HepG2 (cell line): ENCODE data around the gene COPS9. TPM values are rescaled to one million over a fixed set of nuclear protein-coding genes. Genes with fewer than 3 reads are reported as not detected.

Experiments used
- ATAC-seq: fragments of 200-7000 bp; cut with Tn5 transposase; 3 replicates; pipeline ENCODE4 v1.9.1; 2020; ENCODE audit warnings: mild to moderate bottlenecking, moderate library complexity
- BruUV-seq: library from RNA; stranded (reverse); fragments of 400-500 nt; replicated peaks from 2 replicates; lab custom pipeline; 2021; lab: Mats Ljungman, UMichigan
- CTCF ChIA-PET: fragments of 300-600 bp; formaldehyde crosslinking; extraction: SDS; loops from one replicate; lab custom pipeline; 2021; ENCODE audit warnings: low total read pairs, inconsistent platforms, low intra/inter-chr PET ratio; lab: Yijun Ruan, JAX
- POLR2A ChIA-PET: fragments of 350-600 bp; sonication (Branson Sonifier 250); formaldehyde crosslinking; loops from one replicate; lab custom pipeline; 2020; ENCODE audit warnings: antibody characterized with exemption, inconsistent platforms; lab: Yijun Ruan, JAX
- DNase-seq: peaks from one replicate; pipeline ENCODE4 v3.0.0-alpha.2; 2015; ENCODE audit warnings: low spot score
- FAIRE-seq: peaks from 3 replicates; lab custom pipeline; 2011; peaks lifted over from hg19 to GRCh38; lab: Jason Lieb, UNC
- H2AFZ ChIP-seq: one replicate; pipeline ENCODE4 v1.6.1; 2011; ENCODE audit warnings: low read length, inconsistent platforms
- H3K27ac ChIP-seq: fragments of 300-600 bp; 3 replicates; pipeline ENCODE4 v1.8.0; 2011; ENCODE audit warnings: mixed run types, mild to moderate bottlenecking, mixed read lengths, low read length, inconsistent platforms; ENCODE audit not compliant: insufficient read depth; ENCODE audit errors: extremely low read length
- H3K27me3 ChIP-seq, 2 experiments: fragments of 200-600 bp in 1 of 2; 2 replicates in 1 of 2; 3 replicates in 1 of 2; pipeline versions ENCODE4 v1.6.0 to v1.8.0; 2011; ENCODE audit warnings: low read length in 2 of 2, mild to moderate bottlenecking in 2 of 2, moderate library complexity in 2 of 2, inconsistent platforms in 1 of 2; ENCODE audit not compliant: insufficient read depth in 2 of 2, control insufficient read depth in 1 of 2
- H3K36me3 ChIP-seq, 2 experiments: fragments of 200-600 bp in 1 of 2; replicated peaks in 1 of 2; 2 replicates in 1 of 2; 3 replicates in 1 of 2; pipeline versions ENCODE4 v1.5.1 to v1.8.0; 2011; ENCODE audit warnings: low read length in 2 of 2, inconsistent platforms in 1 of 2; ENCODE audit not compliant: insufficient read depth in 2 of 2, control insufficient read depth in 1 of 2
- H3K4me1 ChIP-seq: 2 replicates; pipeline ENCODE4 v1.5.1; 2012; ENCODE audit warnings: low read length, inconsistent platforms; ENCODE audit not compliant: insufficient read depth
- H3K4me2 ChIP-seq: 2 replicates; pipeline ENCODE4 v1.6.0; 2011; ENCODE audit warnings: low read depth, low read length, inconsistent platforms
- H3K4me3 ChIP-seq, 3 experiments: fragments of 200-600 bp in 1 of 3; sonication (generic), shearing (Covaris generic) in 1 of 3; replicated peaks in 1 of 3; 2 replicates each; pipeline ENCODE4 v1.5.1; 2011 to 2016; ENCODE audit warnings: low read length in 3 of 3, inconsistent platforms in 2 of 3, low read depth in 2 of 3, mild to moderate bottlenecking in 2 of 3, control low read depth in 1 of 3, mixed read lengths in 1 of 3; ENCODE audit not compliant: insufficient read depth in 1 of 3
- H3K79me2 ChIP-seq: one replicate; pipeline ENCODE4 v1.6.1; 2011; ENCODE audit warnings: low read length, inconsistent platforms; ENCODE audit not compliant: insufficient read depth
- H3K9ac ChIP-seq: 2 replicates; pipeline ENCODE4 v1.6.0; 2011; ENCODE audit warnings: mild to moderate bottlenecking, low read depth, low read length, inconsistent platforms; ENCODE audit not compliant: insufficient read depth
- H3K9me3 ChIP-seq: 2 replicates; pipeline ENCODE4 v1.5.1; 2012; ENCODE audit warnings: mild to moderate bottlenecking, low read length
- H4K20me1 ChIP-seq: 2 replicates; pipeline ENCODE4 v1.6.0; 2011; ENCODE audit warnings: inconsistent platforms, mild to moderate bottlenecking, low read length, moderate library complexity; ENCODE audit not compliant: insufficient read depth
- HNF1A ChIP-seq, 2 experiments: sonication (generic) in 1 of 2; formaldehyde crosslinking in 1 of 2; IDR thresholded peaks; 2 replicates each; pipeline versions ENCODE4 v1.4.0 to v1.6.1; 2016 to 2020; ENCODE audit warnings: borderline replicate concordance in 1 of 2, low read depth in 1 of 2, mild to moderate bottlenecking in 1 of 2, missing genetic modification reagents in 1 of 2
- REST ChIP-seq, 2 experiments: IDR thresholded peaks; 2 replicates each; pipeline ENCODE4 v1.6.1; 2011 to 2012; ENCODE audit warnings: low read length in 2 of 2, borderline replicate concordance in 1 of 2, low read depth in 1 of 2, mild to moderate bottlenecking in 1 of 2, moderate library complexity in 1 of 2
- ZNF687 ChIP-seq: sonication (generic); formaldehyde crosslinking; IDR thresholded peaks from 2 replicates; pipeline ENCODE4 v1.5.1; 2020; ENCODE audit warnings: mild to moderate bottlenecking, missing genetic modification reagents, moderate library complexity
- WGBS: methylation state at CpG from one replicate; pipeline ENCODE4 v1.1.6; 2017; ENCODE audit warnings: low lambda C conversion rate; 5-methylcytosine and 5-hydroxymethylcytosine counted together
- in situ Hi-C: cut with HindIII; loops from 2 replicates; pipeline ENCODE4 v1.10.0; 2017; ENCODE audit warnings: low pct_unique_long_range_greater_than_20kb; ENCODE audit not compliant: extremely low pct_ligation_motif_present
- intact Hi-C: fragments of 100-400 bp; cut with micrococcal nuclease; formaldehyde crosslinking; loops from one replicate; pipeline ENCODE4 v1.10.0; 2022; ENCODE audit not compliant: unreplicated experiment
- polyA plus RNA-seq, 8 experiments: library from polyadenylated mRNA; depleted of rRNA in 3 of 8; stranded (reverse) in 7 of 8; unstranded in 1 of 8; fragments of >200 nt; fragmentation: Illumina TruSeq in 4 of 8; extraction: Trizol in 4 of 8; gene quantifications; 2 replicates each; pipeline versions ENCODE4 v1.2.1 to v1.2.3, GENCODE V29; 2011 to 2016; ENCODE audit warnings: low read depth in 4 of 8, missing spikeins in 1 of 8, mixed read lengths in 1 of 8; ENCODE audit not compliant: insufficient read depth in 1 of 8
- total RNA-seq, 5 experiments: library from RNA; depleted of rRNA; stranded (reverse); fragments of >200 nt; fragmentation: Illumina TruSeq; extraction: Trizol; gene quantifications; 2 replicates each; pipeline ENCODE4 v1.2.3, GENCODE V29; 2016; ENCODE audit warnings: low read depth in 1 of 5
- TF ChIP-seq, protein P1 (sequence below): sonication (generic); formaldehyde crosslinking; IDR thresholded peaks from 2 replicates; pipeline ENCODE4 v1.4.0; 2020; ENCODE audit warnings: missing genetic modification reagents

COPS9 gene
- total and polyA plus RNA-seq, 2 of the 13 experiments (the other 11 are each of a cell fraction or from before 2014, with no cell fraction given) = 180 to 247 TPM

- intact Hi-C loops = no loop called here
- TF ChIP-seq, protein P1, sequence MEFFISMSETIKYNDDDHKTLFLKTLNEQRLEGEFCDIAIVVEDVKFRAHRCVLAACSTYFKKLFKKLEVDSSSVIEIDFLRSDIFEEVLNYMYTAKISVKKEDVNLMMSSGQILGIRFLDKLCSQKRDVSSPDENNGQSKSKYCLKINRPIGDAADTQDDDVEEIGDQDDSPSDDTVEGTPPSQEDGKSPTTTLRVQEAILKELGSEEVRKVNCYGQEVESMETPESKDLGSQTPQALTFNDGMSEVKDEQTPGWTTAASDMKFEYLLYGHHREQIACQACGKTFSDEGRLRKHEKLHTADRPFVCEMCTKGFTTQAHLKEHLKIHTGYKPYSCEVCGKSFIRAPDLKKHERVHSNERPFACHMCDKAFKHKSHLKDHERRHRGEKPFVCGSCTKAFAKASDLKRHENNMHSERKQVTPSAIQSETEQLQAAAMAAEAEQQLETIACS (CRISPR knock-in tag) = no peak
- peak; percentile 19; the same call in 1 of the 2 replicates for TF ChIP-seq ZNF687
- TF ChIP-seq REST (IDR thresholded peaks at IDR 0.05; ENCODE audit: borderline replicate concordance in 1 of 2, low read depth in 1 of 2, low read length in 2 of 2) = peak in 1 of 2 experiments; percentile 23; a peak in 2 of 4 replicates
- TF ChIP-seq HNF1A (IDR thresholded peaks at IDR 0.05; ENCODE audit: low read depth) = no peak
- 0 out of 2 replicates have a peak, but pooled peaks have one; percentile 6 for TF ChIP-seq HNF1A (CRISPR knock-in tag; IDR thresholded peaks at IDR 0.05; ENCODE audit: borderline replicate concordance)
- H3K4me1 ChIP-seq = no peaks in the 10 kb centered on the region
- DNase-seq (no peak), ATAC-seq (peak; percentile 43), FAIRE-seq (no peak)
- no peak overlapping the region for H3K4me3 ChIP-seq
- no TSS peak for BruUV-seq
- ChIA-PET CTCF (no interaction called here), POLR2A (no interaction called here)
- no peaks in the 10 kb centered on the region for H3K79me2 ChIP-seq
- no peaks in the 10 kb centered on the region for H3K36me3 ChIP-seq
- H3K27ac ChIP-seq = no peak overlapping the region
- H3K9me3 ChIP-seq = no peaks in the 10 kb centered on the region
- H4K20me1 ChIP-seq = no peaks in the 10 kb centered on the region; the same call in 1 of the 2 replicates
- H3K9ac ChIP-seq = no peak overlapping the region
- H3K4me2 ChIP-seq = no peak overlapping the region
- in situ Hi-C loops = no loop called here
- WGBS = 27% methylated on average over 9 of the region's 18 CpGs
- peaks cover 2 to 44% of the 10 kb centered on the region in 2 experiments; a peak in 3 of 5 replicates for H3K27me3 ChIP-seq
- H2AFZ ChIP-seq = no peak overlapping the region
Measured at GRCh38 chr2:240160291-240161086, 24.4 kb upstream of the COPS9 start.
